ENCODE data around the gene LEPR. TPM values are rescaled to one million over a fixed set of nuclear protein-coding genes. Genes with fewer than 3 reads are reported as not detected.

LEPR gene
- total RNA-seq, 1 donor from 2014 or later = 14.8 TPM

GRCh38 chr1:65409816-65410326 lies 10.6 kb upstream of the LEPR start:
- no peak for DNase-seq (ENCODE audit: low spot score)

GRCh38 chr1:65412256-65412983 lies 8.0 kb upstream of the LEPR start:
- DNase-seq (ENCODE audit: low spot score) = no peak

GRCh38 chr1:65412984-65413375 lies 7.5 kb upstream of the LEPR start:
- no peak for DNase-seq (ENCODE audit: low spot score)

GRCh38 chr1:65414538-65414937 lies 5.9 kb upstream of the LEPR start:
- DNase-seq (ENCODE audit: low spot score) = no peak

DNA sequence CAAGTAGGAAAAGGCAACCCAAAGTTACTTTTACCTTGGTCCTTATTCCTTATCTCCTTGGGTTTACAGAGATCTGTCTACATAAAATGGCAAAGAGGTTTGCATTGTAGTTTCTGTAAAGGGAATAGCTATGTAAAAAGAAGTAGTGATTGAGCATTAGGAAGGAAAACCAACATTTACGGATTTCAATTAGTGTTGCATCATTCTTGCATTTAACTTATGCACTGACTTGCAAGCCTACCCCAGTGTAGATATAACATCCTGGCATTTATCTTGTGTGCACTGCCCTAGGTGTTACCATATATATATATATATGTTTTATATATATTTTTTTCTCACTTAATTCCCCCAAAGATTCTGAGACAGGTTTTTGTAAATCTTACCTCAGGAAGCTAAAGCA lies 3.7 kb upstream of the LEPR start:
- DNase-seq (ENCODE audit: low spot score) = no peak

DNA sequence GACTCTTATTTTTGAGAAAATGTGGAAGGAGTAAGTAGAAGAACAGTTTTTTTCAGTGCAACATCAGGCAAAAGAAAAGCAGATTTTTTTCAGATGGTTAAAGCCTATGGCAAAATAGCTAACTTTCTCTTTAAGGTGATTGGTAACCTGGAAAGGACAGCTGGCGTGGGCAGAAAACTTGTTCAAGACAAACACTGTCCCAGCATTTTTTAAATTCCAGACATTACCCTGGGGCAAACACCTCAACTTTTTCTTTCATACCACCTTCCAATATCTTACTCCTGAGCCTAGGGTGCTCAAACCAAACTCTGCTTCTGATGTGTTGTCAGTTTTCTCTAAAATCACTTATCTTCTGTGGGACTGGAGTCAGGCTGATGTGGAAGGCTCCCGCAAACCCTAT lies 2.7 kb upstream of the LEPR start:
- DNase-seq (ENCODE audit: low spot score) = no peak

DNA sequence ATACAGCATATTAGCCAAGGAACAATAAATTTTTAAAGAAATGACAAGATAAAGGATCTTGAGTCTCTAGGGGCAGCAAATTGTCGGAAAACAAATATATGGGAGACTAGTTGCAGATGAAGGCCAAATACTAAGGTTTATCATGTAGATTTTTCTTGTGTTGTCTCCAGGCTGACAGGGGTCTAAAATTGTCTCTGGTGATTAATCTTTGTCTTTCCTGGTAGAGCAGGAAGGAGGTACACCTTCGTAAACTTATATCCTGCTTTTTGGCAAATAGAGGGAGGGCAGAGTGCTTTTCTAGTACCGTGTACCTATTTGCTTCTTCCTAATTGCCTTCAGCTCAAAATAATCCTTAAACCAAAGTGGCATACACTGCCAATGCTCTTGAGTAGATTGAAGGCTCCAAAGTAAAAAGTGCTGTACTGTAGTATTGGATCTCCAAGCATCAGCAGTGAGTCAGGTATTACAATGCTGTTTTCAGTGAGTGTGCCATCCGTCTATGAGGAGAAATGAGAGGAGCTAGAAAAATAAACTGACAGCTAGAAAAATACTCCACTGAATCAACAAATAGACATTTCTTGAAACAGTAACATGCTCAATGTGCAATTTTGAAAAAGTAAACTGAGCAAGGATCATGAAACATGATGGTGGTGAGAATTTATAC lies 1.8 kb upstream of the LEPR start:
- DNase-seq (ENCODE audit: low spot score) = no peak

GRCh38 chr1:65419681-65420589 lies 533 bp upstream of the LEPR start:
- peak; percentile 99 for DNase-seq (ENCODE audit: low spot score)

DNA sequence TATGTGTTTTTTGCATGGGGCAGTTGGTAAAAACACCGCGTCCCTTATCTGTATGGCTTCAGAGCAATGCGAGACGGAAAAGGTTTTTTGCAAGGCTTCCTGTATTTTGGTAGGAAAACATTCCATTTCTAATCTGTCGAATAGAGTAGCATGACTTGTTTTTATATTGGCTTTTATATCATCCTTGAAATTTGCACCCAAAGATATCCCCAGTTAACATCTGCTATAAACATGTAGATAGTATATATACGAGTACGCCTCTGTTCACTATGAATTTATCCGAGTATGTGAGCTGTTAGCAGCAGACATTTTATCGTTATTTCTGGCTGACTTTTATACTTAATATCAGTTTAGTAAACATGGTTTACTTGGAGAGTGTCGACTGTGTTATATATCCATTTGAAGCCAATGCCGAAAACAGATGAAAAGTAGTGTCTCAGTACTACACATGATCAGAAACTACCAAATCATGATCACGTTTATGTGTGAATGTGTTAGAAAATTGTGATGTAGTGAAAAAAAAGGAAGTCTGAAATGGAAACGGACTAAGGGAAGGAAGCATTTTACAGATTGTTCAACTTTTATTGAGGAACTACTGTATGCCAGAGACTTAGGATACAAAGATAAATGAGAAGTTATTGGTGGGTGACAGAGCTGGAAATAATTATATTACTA lies 1.0 kb downstream of the LEPR start:
- DNase-seq (ENCODE audit: low spot score) = no peak

DNA sequence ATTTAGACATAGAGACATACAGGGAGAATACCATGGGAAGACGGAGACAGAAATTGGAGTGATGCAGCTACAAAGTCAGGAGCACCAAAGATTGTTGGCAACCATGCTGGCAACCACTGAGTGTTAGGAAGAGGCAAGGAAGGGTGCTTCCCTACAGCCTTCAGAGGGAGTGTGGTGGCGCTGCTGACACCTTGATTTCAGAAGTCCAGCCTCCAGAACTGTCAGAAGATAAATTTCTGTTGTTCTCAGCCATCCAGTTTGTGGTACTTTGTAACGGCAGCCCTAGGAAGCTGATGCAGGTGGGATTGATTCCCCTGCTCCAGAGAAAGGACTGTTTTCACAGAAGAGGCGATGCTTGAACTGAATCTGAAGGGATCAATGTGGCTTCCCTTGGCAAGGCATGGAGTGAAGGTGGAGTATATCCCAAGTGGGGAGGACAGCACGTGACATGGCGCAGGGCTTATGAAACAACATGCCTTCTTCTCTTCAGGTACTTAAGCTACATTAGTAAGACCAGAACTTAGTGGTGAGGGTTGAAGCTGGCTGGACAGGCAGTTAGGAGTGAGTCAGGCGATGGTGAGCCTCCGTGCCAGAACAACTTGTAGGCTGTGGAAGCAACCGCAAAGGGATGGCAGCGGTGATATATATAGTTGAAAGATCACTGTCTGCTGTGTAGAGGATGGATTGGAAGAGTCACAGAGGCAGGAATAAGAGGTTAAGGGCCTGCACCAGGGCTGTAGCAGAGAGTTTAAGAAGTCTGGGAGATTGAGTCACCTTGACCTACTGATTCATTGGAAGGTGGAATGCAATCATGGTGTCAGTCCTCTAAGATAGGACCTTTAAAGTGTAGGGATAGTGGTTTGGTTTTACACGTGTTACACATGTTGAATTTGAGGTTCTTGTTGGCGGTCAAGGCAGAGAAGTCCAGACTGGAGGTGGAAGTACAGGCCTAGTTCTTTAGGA lies 2.1 kb downstream of the LEPR start:
- DNase-seq (ENCODE audit: low spot score) = no peak

GRCh38 chr1:65423884-65424572 lies 3.6 kb downstream of the LEPR start:
- DNase-seq (ENCODE audit: low spot score) = no peak

- DNase-seq (ENCODE audit: low spot score) = no peak
Observed at GRCh38 chr1:65424573-65424889, 4.1 kb downstream of the LEPR start.

DNA sequence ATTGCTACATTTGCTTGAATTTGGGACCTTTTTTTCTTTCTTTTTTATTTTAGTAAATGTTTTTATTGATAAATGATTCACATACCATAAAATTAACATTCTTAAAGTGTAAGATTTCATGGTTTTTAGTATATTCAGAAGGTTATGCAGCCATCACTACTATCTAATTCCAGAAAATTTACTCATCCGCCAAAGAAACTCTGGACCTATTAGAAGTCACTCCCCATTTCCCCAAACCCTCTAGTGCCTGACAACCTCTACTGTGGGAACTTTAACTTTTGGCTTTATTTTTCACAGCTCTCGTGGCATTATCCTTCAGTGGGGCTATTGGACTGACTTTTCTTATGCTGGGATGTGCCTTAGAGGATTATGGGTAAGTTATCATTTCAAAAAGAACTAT lies 4.5 kb downstream of the LEPR start:
- no peak for DNase-seq (ENCODE audit: low spot score)

DNA sequence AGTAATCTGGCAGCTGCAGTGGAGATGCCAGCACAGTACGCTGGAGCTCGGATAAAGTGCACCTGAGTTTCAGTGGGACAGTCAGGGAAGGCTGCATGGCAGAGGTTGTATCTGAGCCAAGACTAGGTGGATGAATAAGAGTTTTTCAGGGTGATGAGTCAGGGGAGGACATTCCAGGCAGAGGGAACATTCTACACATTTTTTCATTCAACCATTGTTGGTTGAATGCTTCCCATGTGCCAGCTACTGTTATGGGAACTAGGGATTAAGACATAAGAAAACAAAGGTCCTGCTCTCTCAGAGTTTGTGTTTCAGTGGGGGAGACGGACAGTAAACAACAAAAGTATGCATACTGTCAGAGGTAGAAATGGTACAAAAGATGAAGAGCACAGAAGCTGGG lies 5.2 kb downstream of the LEPR start:
- no peak for DNase-seq (ENCODE audit: low spot score)

GRCh38 chr1:65429078-65429477 lies 8.6 kb downstream of the LEPR start:
- DNase-seq (ENCODE audit: low spot score) = no peak

- no peak for DNase-seq (ENCODE audit: low spot score)
Observed at GRCh38 chr1:65429806-65430205, 9.3 kb downstream of the LEPR start.

DNA sequence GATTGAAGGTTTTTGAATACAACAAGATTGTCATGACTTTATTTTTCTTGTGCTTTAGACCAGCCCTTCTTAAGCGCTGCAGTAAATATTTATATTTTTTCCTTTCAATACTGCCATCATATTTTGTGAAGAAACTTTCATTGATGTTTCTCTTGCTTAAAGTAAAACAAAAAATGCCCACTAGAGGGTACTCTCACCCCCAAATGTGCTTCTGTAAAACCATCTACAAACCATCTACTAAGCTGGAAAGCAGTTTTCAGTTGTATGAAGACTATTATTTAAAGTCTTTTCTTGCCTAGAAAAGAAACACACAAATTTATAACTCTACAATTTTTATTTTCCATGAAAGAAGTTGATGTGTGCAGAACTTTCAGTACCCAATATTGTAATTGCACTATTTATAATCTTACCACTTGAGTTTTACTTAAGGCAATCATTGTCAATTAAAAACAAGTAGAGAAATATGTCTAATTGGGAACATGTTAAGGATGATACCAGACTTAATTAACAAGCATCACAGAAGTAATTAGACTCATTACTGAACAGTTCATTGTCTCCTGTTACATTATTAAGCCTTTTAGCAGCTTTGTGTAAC lies 10.7 kb downstream of the LEPR start:
- no peak for DNase-seq (ENCODE audit: low spot score)

DNA sequence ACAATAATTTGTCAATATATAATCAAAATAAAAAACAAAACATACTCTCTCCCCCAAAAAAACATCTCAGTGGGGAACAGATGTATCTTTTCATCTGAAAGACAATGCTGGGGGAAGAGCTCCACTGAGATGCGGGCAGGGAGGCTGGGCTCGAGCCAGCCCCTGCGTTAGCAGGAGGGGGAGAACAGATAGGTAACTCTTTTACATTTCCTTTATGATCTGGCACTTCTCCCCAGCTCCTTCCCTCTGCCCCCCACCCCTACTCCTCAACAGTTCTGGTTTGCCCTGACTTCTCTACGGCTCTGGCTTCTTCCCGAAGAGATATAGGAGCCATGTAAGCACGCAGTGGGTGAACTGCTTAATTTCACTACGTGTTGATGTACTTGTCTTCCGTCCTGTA lies 12.4 kb downstream of the LEPR start:
- no peak for DNase-seq (ENCODE audit: low spot score)

DNA sequence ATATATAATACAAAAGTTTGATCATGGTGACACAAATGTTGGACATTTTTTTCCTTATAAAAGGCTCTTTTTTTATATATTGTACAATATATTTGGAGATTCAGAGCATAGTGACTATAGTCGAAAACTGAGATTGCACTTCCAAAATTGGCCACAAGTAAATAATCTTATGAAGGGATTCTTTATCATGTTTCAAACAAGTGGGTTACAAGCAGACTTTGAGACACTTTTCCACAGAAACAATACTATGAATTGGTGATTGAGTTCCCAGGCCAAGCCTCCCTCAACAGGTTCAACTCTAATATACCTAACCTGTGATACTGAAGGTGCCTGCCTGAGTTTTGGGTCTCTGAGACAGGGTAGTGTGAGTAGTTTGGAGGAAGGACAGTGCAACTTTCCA lies 13.8 kb downstream of the LEPR start:
- DNase-seq (ENCODE audit: low spot score) = no peak

DNA sequence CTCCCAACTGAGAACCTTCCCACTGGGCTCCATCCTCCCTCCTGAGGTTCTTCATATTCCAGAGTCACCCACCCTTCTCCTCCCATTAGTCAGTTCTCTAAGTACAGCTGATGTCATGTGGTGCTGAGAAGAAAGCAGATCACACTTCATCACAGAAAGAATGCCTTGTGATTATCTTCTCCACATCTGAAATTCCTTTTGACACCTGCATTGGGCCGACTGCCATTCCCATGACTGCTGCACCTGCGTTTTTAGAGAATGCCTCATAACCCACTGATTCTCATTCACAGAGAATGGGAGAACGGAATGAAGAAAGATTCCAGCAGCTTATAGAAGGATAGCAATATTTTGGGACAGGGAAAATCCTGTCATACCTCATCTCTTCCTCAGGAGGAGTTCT lies 14.3 kb downstream of the LEPR start:
- DNase-seq (ENCODE audit: low spot score) = no peak

Data from ureter (tissue), 1 donor.